ENCODE results near the gene MAD1L1.

DNA sequence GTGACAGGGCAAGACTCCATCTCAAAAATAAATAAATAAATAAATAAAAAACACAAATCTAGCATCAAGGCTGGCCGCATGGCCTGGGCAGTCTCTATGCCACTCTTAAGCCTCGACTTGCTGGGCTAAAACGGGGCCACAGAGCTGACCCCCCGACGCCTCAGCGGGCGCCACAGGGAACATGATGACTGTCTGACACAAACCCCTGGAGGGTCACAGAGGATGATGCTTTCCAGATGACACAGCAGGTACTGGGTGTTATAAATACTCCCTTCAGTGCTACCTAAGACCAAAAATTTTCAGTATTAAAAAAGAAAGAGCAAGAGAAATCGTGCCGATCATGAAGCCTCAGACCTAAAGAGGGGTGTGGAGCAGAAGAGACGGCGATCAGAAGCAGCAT, 176.8 kb downstream of the MAD1L1 start:
- no peak for TF ChIP-seq EZH2 (IDR thresholded peaks at IDR 0.05)
- no peak for TF ChIP-seq FOXP2 (optimal IDR thresholded peaks at IDR 0.05; ENCODE audit: control extremely low read depth, extremely low read length, insufficient read depth)
